Tongue (tissue), 2 donors: ENCODE data around the gene ENPP7. TPM values are rescaled to one million over a fixed set of nuclear protein-coding genes. Genes with fewer than 3 reads are reported as not detected.
"Not testable (repeated sequence)": the region's sequence is repeated elsewhere in the genome, so short reads cannot be mapped to it uniquely, and the experiment has no call there.

ENCODE experiments used
- DNase-seq: peaks from one replicate; pipeline ENCODE4 v3.0.0-alpha.2; 2015
- total RNA-seq: library from RNA; depleted of rRNA; stranded (reverse); fragments of >200 nt; gene quantifications from one replicate; pipeline ENCODE4 v1.2.3, GENCODE V29; 2014

Gene ENPP7
- total RNA-seq, 1 donor from 2014 or later: not detected

- DNase-seq: no peak
Measured at GRCh38 chr17:79749958-79750357, 19.2 kb downstream of the ENPP7 start.

- DNase-seq: no peak
Measured at GRCh38 chr17:79750650-79751545, 20.2 kb downstream of the ENPP7 start.

DNA sequence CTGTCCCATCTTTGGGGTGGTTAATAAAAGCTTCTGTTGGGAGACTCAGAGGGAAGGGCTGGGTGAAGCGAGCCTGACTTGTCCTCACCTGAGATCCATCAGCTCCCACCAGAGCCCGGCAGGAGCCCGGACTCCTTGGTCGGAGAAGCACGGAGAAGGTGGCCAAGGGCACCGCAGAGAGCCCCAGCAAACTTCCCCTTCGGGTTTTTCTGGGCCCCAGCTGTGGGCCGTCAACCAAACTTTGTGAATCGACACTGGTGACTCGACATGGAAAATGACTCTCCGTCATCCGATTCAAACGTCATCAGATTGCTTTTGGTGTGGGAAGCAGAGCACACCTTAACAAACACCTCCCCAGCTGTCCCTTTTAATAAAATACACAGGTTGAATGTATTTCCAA lies 21.4 kb downstream of the ENPP7 start:
- DNase-seq: no peak

- no peak for DNase-seq
Measured at GRCh38 chr17:79754370-79754769, 23.6 kb downstream of the ENPP7 start.

DNA sequence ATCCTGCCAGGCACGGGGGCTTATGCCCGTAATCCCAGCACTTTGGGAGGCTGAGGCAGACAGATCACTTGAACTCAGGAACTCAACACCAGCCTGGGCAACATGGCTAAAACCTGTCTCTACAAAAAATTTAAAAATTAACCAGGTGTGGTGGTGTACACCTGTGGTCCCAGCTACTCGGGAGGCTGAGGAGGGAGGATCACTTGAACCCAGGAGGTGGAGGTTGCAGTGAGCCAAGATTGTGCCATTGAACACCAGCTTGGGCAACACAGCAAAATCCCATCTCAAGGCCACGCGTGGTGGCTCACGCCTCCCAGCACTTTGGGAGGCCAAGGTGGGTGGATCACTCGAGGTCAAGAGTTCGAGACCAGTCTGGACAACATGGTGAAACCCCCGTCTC lies 24.2 kb downstream of the ENPP7 start:
- not testable (repeated sequence) for DNase-seq

GRCh38 chr17:79755591-79755990 lies 24.8 kb downstream of the ENPP7 start:
- DNase-seq: no peak

- DNase-seq: no peak
Measured at GRCh38 chr17:79757140-79757745, 26.5 kb downstream of the ENPP7 start.

- no peak for DNase-seq
Measured at GRCh38 chr17:79758271-79758670, 27.5 kb downstream of the ENPP7 start.

DNA sequence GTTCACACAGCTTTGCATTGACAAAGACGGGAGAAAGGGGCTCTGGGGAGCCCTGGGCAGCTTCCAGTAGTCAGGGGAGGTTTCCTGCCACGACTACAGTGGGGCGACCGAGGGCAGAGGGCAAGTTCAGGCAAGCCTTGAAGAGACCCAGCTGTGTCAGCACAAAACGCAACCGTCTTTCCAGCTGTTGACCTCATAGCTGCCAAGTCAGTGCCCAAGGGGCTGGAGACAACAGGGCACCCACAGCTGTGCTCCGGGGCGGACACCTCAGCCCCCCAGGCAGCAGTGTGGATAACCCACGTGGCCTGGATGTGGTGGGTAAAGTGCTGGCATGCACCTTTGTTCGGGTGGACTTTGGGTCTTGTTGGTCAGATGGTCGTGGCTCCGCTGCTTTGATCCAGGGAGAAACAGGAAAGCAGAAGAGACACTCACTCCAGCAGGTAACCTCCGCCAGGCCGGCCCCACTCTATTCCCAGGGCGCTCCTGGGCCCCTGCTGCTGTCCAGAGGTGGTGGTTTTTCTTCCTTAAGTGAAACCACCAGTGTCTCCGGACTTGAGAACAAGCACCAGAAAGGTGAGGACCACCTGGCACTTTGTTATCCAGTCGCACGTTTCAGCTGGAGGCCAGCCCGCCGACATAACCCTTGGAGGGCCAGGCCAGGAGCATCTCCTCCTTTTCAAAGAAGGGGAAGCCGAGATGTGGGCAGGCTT lies 29.6 kb downstream of the ENPP7 start:
- DNase-seq: no peak

- no peak for DNase-seq
Measured at GRCh38 chr17:79761894-79762589, 31.3 kb downstream of the ENPP7 start.

- no peak for DNase-seq
Measured at GRCh38 chr17:79765708-79766107, 35.0 kb downstream of the ENPP7 start.

DNA sequence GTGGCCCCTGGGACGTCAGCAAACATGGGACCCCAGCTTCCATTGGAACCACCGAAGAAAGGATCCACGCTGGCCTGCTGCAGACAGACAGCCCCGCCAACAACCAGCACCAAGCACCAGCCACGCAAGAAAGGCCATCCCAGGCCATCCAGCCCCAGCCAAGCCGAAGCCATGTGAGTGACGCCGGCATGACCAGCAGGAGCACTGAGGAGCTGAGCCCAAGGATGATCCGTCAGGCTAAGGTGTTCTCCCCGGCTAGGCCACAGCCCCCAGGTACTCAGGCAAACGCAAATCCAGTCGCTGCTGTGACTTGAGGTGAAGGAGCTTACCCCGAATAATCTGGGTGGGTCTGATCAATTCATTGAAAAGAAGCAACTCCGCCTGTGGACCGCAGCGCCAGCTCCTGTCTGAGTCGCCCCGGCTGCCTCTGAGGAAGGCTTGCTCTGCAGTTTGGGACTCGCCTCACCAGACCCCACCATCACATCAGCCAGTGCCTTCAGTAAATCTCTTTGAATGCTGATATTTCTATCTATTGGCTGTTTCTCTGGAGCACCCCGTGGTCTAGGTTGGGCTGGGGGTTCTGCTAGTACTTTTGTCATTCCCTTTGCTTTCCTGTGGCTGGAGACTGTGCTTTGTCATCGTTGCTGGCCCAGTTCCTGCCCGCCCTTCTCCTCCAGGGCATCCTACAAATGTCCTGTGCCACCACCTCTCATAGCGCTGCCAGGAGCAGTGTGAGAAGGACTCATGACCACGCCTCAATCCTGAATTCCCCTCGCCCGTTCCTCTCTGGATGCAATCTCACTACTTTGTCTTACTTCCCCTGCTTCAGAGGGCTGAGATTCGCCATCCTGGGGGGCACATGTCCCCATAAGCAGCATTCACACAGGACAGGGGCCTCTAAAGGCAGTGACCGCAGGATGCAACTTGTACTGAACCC lies 39.1 kb downstream of the ENPP7 start:
- no peak for DNase-seq

GRCh38 chr17:79771276-79771675 lies 40.5 kb downstream of the ENPP7 start:
- no peak for DNase-seq

GRCh38 chr17:79772726-79773125 lies 42.0 kb downstream of the ENPP7 start:
- DNase-seq: not testable (repeated sequence)

GRCh38 chr17:79774561-79774975 lies 43.8 kb downstream of the ENPP7 start:
- no peak for DNase-seq

DNA sequence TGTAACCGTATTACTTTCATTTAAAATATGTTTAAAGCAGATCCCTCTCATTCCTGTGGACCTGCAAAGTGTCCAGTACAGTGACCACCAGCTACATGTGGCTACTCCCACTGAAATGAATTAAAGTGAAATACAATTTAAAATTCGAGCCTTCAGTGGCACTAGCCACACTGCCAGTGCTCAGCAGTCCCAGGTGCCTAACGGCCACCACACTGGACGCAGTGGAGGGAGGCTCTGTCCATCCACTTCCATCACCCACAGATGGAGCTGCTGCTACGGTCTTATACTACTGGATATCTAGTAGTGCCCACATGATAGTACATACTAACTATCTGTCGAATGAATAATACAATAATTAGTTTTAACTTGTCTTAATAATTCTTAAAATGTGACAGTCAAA lies 44.9 kb downstream of the ENPP7 start:
- DNase-seq: no peak

DNA sequence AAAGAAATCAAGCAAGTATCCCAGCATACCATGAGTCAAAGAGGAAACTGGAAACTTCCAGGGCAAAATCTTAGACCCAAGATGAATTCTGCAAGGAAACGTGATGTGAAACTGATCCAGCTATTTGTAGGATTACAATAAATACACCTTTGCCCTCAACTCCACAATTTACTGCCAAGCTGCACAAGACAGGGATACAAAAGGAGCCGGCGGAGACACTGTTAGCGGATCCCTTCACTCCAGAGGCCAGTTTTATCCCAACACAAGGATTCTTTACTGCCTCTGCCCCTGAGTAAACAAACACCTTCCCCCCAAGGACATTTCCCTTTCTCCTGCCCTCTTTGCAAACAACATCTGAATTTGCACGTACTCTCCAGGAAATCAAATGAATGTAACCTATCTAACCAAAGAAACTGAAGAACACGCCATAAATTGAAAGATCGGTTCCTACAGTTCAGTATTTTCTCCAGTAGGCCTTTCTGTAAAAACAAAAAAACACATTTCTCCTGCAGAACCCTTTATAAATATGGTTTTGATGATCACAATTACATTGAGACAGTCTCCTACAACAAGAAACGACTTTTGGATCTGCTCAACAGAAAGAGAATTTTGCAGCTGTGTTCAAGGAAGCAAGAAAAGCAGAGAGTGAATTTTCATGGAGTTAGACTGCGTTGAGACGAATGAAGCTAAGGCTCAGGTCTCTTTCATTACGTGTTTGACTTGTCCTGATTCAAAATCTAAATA lies 45.8 kb downstream of the ENPP7 start:
- DNase-seq: peak; percentile 38

DNA sequence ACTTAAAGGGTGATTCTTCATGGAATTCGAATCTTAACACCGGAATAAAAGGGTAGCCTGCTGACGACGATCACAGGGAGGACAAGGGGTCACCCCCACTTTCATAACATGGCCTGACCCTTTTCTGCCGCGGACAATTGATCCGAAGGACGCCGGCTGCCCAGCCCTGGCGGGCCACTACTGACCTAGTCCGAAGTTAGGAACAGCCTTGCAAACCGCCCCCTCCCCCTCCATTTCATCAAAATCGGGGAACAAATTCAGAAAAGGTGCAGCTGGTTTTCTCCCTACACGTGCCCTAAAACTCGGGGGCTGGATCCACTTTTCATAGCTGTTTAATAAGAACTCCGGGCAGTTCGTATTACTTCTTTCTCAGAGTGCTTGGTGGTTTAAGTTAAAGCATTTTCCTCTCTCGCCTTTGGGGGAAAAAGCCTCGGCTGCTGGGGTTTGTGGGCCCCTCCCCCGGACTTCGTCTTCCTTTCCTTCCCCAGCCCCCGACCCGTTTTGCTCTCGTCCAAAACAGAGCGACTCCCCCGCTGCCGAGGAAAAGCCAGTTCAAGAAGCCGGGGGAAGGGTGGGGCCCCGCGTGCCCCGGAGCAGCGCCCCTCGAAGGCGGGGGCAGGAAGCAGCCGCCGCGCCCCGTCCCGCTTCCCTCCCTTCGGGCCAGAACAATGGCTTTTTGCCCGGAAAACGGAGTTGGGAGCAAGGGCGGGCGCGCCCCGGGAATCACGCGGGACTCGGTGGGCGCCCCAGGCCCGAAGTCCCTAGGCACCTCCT lies 46.6 kb downstream of the ENPP7 start:
- DNase-seq: peak; percentile 83

DNA sequence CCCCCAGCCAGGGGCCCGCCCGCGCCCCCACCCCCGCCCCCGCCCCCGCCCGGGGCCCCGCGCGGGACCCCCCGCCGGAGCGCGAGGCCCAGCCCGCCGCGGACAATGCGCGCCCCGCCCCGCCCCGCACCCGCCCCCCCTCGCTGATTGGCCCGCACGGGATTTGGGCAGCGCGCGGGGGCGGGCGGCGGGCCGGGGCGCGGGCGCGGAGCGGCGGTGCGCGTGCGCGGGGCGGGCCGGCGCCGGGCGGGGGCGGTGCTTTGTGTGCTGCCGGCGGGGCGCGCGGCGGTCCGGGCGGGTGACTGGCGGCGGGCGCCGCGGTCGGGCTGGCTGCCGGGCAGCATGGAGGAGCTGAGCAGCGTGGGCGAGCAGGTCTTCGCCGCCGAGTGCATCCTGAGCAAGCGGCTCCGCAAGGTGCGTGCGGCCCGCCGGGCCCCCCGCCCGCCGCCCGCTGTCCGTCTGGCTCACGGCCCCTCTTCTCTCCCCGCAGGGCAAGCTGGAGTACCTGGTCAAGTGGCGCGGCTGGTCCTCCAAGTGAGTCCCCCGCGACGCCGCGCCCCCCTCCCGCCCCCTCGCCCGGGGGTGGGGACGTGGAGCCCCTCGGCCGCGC lies 47.3 kb downstream of the ENPP7 start, which contains the start of gene CBX2:
TSS of gene CBX2 (plus strand) at position 255 of the 610 bp plus-strand sequence. CDS start at position 343, 88 bp downstream.
- DNase-seq: peak; percentile 92
